ENCODE results near the gene DSCAML1. TPM values are rescaled to one million over a fixed set of nuclear protein-coding genes. Genes with fewer than 3 reads are reported as not detected.

Gene DSCAML1
- total and polyA plus RNA-seq, 2 of the 8 experiments (the other 6 are each of a cell fraction or from before 2014, with no cell fraction given) = 0.19 to 0.24 TPM

- Histone ChIP-seq H3K79me1 (ENCODE audit: low read depth, low read length) (no peaks in the 10 kb centered on the region), H2BK20ac (ENCODE audit: low read length) (no peak overlapping the region), H3K23me2 (ENCODE audit: low read depth, low read length) (no peaks in the 10 kb centered on the region), H3K27me3 (replicated peaks in 1 of 4; ENCODE audit: control insufficient read depth in 3 of 4, extremely low read depth in 1 of 4, insufficient read depth in 3 of 4, low read length in 3 of 4) (0 out of 7 replicates have a peak, but pooled peaks cover 0 to 3% (median 0%) of the 10 kb centered on the region in 4 experiments), H3K23ac (ENCODE audit: insufficient read length) (no peak overlapping the region), H2AK5ac (ENCODE audit: low read depth, low read length) (no peak overlapping the region), H2BK15ac (ENCODE audit: low read length) (no peak overlapping the region), H2AFZ (ENCODE audit: low read length) (no peak overlapping the region), H3K4me3 (ENCODE audit: extremely low read depth in 1 of 4, insufficient read depth in 2 of 4, low read depth in 3 of 4, low read length in 4 of 4) (no peak overlapping the region), H3K9me3 (ENCODE audit: insufficient read depth in 2 of 2, low read depth in 1 of 2, low read length in 1 of 2) (no peaks in the 10 kb centered on the region), H4K8ac (ENCODE audit: extremely low read depth, insufficient read depth, low read length) (no peak overlapping the region), H2BK5ac (ENCODE audit: low read depth, low read length) (no peak overlapping the region), H3K27ac (ENCODE audit: low read depth, low read length) (no peak overlapping the region), H3K36me3 (ENCODE audit: control insufficient read depth in 2 of 4, insufficient read depth in 4 of 4, low read length in 3 of 4) (no peaks in the 10 kb centered on the region), H3K56ac (replicated peaks; ENCODE audit: insufficient read length, low read depth, low read length) (no peak overlapping the region), H3K4ac (replicated peaks; ENCODE audit: insufficient read length, low read depth, low read length) (no peak overlapping the region), H3K18ac (ENCODE audit: extremely low read depth, low read length) (no peak overlapping the region), H2BK120ac (replicated peaks; ENCODE audit: low read depth, low read length) (no peak overlapping the region), H3K4me2 (ENCODE audit: insufficient read depth in 1 of 2, low read depth in 2 of 2, low read length in 2 of 2) (no peak overlapping the region), H4K5ac (ENCODE audit: insufficient read length, low read depth, low read length) (no peak overlapping the region), H3K14ac (ENCODE audit: insufficient read length) (no peak overlapping the region), H3K79me2 (ENCODE audit: control insufficient read depth in 1 of 2, insufficient read depth in 2 of 2, low read length in 2 of 2) (no peaks in the 10 kb centered on the region), H4K91ac (replicated peaks; ENCODE audit: insufficient read length, low read length) (no peak overlapping the region), H3K9ac (replicated peaks in 1 of 4; ENCODE audit: extremely low read depth in 1 of 4, low read depth in 3 of 4, low read length in 3 of 4) (no peak overlapping the region), H4K20me1 (replicated peaks in 1 of 2; ENCODE audit: control insufficient read depth in 1 of 2, insufficient read depth in 2 of 2, low read length in 2 of 2) (no peaks in the 10 kb centered on the region), H2BK12ac (ENCODE audit: low read depth, low read length) (no peak overlapping the region), H3K4me1 (replicated peaks in 1 of 4; ENCODE audit: control insufficient read depth in 3 of 4, insufficient read depth in 4 of 4, low read length in 3 of 4) (peaks cover 0 to 18% (median 9%) of the 10 kb centered on the region in 4 experiments; a peak in 6 of 7 replicates)
- DNase-seq (ENCODE audit: low read depth in 1 of 2, low spot score in 2 of 2) (no peak), FAIRE-seq (no peak)
- CTCF ChIA-PET (ENCODE audit: partially characterized antibody) = interaction anchor here (1.8 kb wide), 1 partner anchor 117 kb away, joined by 4 read pairs; no protein-coding TSS in a partner anchor
- WGBS, 2 experiments (ENCODE audit: extremely low coverage in 1 of 2, insufficient coverage in 1 of 2, insufficient read length in 1 of 2, insufficient replicate concordance in 2 of 2, low coverage in 1 of 2, low lambda C conversion rate in 2 of 2, missing lambda C conversion rate in 1 of 2) = 91% methylated on average over 10 of the region's 10 CpGs; no CpG with 5 or more reads in 1 of the 2 experiments
- TF ChIP-seq YY1 (IDR thresholded peaks at IDR 0.05; ENCODE audit: low read depth, low read length) (no peak), SIRT6 (IDR thresholded peaks at IDR 0.05; ENCODE audit: low read length) (no peak), SIX5 (IDR thresholded peaks at IDR 0.05; ENCODE audit: low read depth, low read length) (no peak), SP4 (IDR thresholded peaks at IDR 0.05; ENCODE audit: low read length) (no peak), USF2 (IDR thresholded peaks at IDR 0.05; ENCODE audit: low read length) (no peak), RBBP5 (IDR thresholded peaks at IDR 0.05; ENCODE audit: borderline replicate concordance, low read depth, low read length) (no peak)
- POLR2A ChIA-PET (ENCODE audit: partially characterized antibody) = no interaction called here
Measured at GRCh38 chr11:117691516-117691915, 105.5 kb downstream of the DSCAML1 start.

All from H1 (cell line).